H9 (cell line): Measurements from ENCODE around the gene SMIM13. TPM values are rescaled to one million over a fixed set of nuclear protein-coding genes. Genes with fewer than 3 reads are reported as not detected.

ENCODE experiments used
- DNase-seq: peaks from one replicate; pipeline ENCODE4 v3.0.0-alpha.2; 2017
- H2AFZ ChIP-seq: one replicate; pipeline ENCODE4 v1.6.1; 2013; ENCODE audit warnings: mild to moderate bottlenecking, low read length, control low read depth, moderate library complexity
- H2AK5ac ChIP-seq: 2 replicates; pipeline ENCODE4 v1.6.1; 2013; ENCODE audit warnings: low read length, control low read depth, mixed read lengths; ENCODE audit not compliant: insufficient read length
- H2BK120ac ChIP-seq: one replicate; pipeline ENCODE4 v1.6.1; 2013; ENCODE audit warnings: low read depth, mild to moderate bottlenecking, low read length, control low read depth, inconsistent platforms; ENCODE audit not compliant: poor library complexity, severe bottlenecking
- H2BK12ac ChIP-seq: 2 replicates; pipeline ENCODE4 v1.6.1; 2013; ENCODE audit warnings: low read length, control low read depth, mixed read lengths, low read depth; ENCODE audit not compliant: insufficient read length
- H2BK15ac ChIP-seq: 2 replicates; pipeline ENCODE4 v1.6.1; 2013; ENCODE audit warnings: low read depth, low read length, control low read depth
- H2BK20ac ChIP-seq: one replicate; pipeline ENCODE4 v1.6.1; 2013; ENCODE audit warnings: low read depth, mild to moderate bottlenecking, low read length, control low read depth, inconsistent platforms; ENCODE audit not compliant: poor library complexity, severe bottlenecking
- H2BK5ac ChIP-seq: 2 replicates; pipeline ENCODE4 v1.6.1; 2013; ENCODE audit warnings: low read length, control low read depth, mixed read lengths; ENCODE audit not compliant: insufficient read length
- H3K14ac ChIP-seq: 2 replicates; pipeline ENCODE4 v1.6.1; 2013; ENCODE audit warnings: low read length, control low read depth; ENCODE audit not compliant: insufficient read depth
- H3K18ac ChIP-seq: 2 replicates; pipeline ENCODE4 v1.6.1; 2013; ENCODE audit warnings: low read depth, mild to moderate bottlenecking, mixed read lengths, low read length, control low read depth; ENCODE audit not compliant: insufficient read length
- H3K23ac ChIP-seq: 2 replicates; pipeline ENCODE4 v1.6.1; 2013; ENCODE audit warnings: low read length, control low read depth, mixed read lengths, low read depth; ENCODE audit not compliant: insufficient read length
- H3K23me2 ChIP-seq: 2 replicates; pipeline ENCODE4 v1.6.1; 2013; ENCODE audit warnings: low read depth, mild to moderate bottlenecking, mixed read lengths, low read length, control low read depth; ENCODE audit not compliant: insufficient read length, poor library complexity, severe bottlenecking
- H3K27ac ChIP-seq: 2 replicates; pipeline ENCODE4 v1.5.1; 2013; ENCODE audit warnings: low read length, control low read depth, mixed read lengths, low read depth; ENCODE audit not compliant: insufficient read length
- H3K27me3 ChIP-seq: 2 replicates; pipeline ENCODE4 v1.6.1; 2013; ENCODE audit warnings: low read length, control low read depth, inconsistent platforms; ENCODE audit not compliant: insufficient read depth
- H3K4ac ChIP-seq: 2 replicates; pipeline ENCODE4 v1.6.1; 2013; ENCODE audit warnings: low read depth, mild to moderate bottlenecking, control low read depth, inconsistent platforms, low read length, moderate library complexity
- H3K4me1 ChIP-seq: 2 replicates; pipeline ENCODE4 v1.6.1; 2013; ENCODE audit warnings: low read length, control low read depth, inconsistent platforms; ENCODE audit not compliant: insufficient read depth
- H3K4me2 ChIP-seq: 2 replicates; pipeline ENCODE4 v1.6.1; 2013; ENCODE audit warnings: low read length, control low read depth, mixed read lengths; ENCODE audit not compliant: insufficient read length, insufficient read depth
- H3K56ac ChIP-seq: 2 replicates; pipeline ENCODE4 v1.6.1; 2013; ENCODE audit warnings: low read depth, mild to moderate bottlenecking, mixed read lengths, low read length, control low read depth; ENCODE audit not compliant: insufficient read length
- H3K79me1 ChIP-seq: 2 replicates; pipeline ENCODE4 v1.6.1; 2013; ENCODE audit warnings: low read depth, mild to moderate bottlenecking, moderate library complexity, low read length, control low read depth, inconsistent platforms; ENCODE audit not compliant: insufficient read depth, poor library complexity, severe bottlenecking
- H3K79me2 ChIP-seq: 2 replicates; pipeline ENCODE4 v1.6.1; 2013; ENCODE audit warnings: low read length, control low read depth, inconsistent platforms; ENCODE audit not compliant: insufficient read depth
- H3K9ac ChIP-seq: 2 replicates; pipeline ENCODE4 v1.6.1; 2013; ENCODE audit warnings: low read length, control low read depth, mixed read lengths; ENCODE audit not compliant: insufficient read length; ENCODE audit errors: extremely low read depth
- H3K9me3 ChIP-seq: one replicate; pipeline ENCODE4 v1.6.1; 2013; ENCODE audit warnings: low read depth, low read length, inconsistent platforms; ENCODE audit not compliant: control insufficient read depth
- H3T11ph ChIP-seq: one replicate; pipeline ENCODE4 v1.6.1; 2013; ENCODE audit warnings: mild to moderate bottlenecking, low read length, control low read depth, inconsistent platforms
- H4K20me1 ChIP-seq: one replicate; pipeline ENCODE4 v1.6.1; 2013; ENCODE audit not compliant: control insufficient read depth, insufficient read length, insufficient read depth
- H4K5ac ChIP-seq: 2 replicates; pipeline ENCODE4 v1.6.1; 2013; ENCODE audit warnings: low read depth, mild to moderate bottlenecking, mixed read lengths, low read length, control low read depth; ENCODE audit not compliant: insufficient read length
- H4K8ac ChIP-seq: replicated peaks from 2 replicates; pipeline ENCODE4 v1.6.1; 2013; ENCODE audit warnings: low read length, control low read depth, mixed read lengths, low read depth; ENCODE audit not compliant: insufficient read length
- H4K91ac ChIP-seq: 2 replicates; pipeline ENCODE4 v1.6.1; 2013; ENCODE audit warnings: low read depth, mild to moderate bottlenecking, moderate library complexity, mixed read lengths, low read length, control low read depth; ENCODE audit not compliant: insufficient read length
- H3K27ac Mint-ChIP-seq, 3 experiments: 2 replicates in 2 of 3; 3 replicates in 1 of 3; pipeline ENCODE4 v1.8.0; 2020 to 2021; ENCODE audit warnings: mixed read lengths in 3 of 3, mild to moderate bottlenecking in 1 of 3, moderate library complexity in 1 of 3
- H3K27me3 Mint-ChIP-seq: 2 replicates; pipeline ENCODE4 v1.8.0; 2021; ENCODE audit warnings: low read depth, mild to moderate bottlenecking, moderate library complexity, mixed read lengths
- H3K36me3 Mint-ChIP-seq, 3 experiments: 2 replicates in 2 of 3; 3 replicates in 1 of 3; pipeline ENCODE4 v1.8.0; 2020 to 2021; ENCODE audit warnings: low read depth in 3 of 3, mixed read lengths in 3 of 3; ENCODE audit not compliant: insufficient read depth in 1 of 3
- H3K4me1 Mint-ChIP-seq, 2 experiments: 2 replicates each; pipeline ENCODE4 v1.8.0; 2020; ENCODE audit warnings: mixed read lengths in 2 of 2
- H3K4me3 Mint-ChIP-seq, 2 experiments: 2 replicates in 1 of 2; 3 replicates in 1 of 2; pipeline ENCODE4 v1.8.0; 2020 to 2021; ENCODE audit warnings: mild to moderate bottlenecking in 2 of 2, mixed read lengths in 2 of 2, moderate library complexity in 1 of 2
- H3K9me3 Mint-ChIP-seq, 2 experiments: 2 replicates in 1 of 2; 3 replicates in 1 of 2; pipeline ENCODE4 v1.8.0; 2020; ENCODE audit warnings: mild to moderate bottlenecking in 2 of 2, mixed read lengths in 2 of 2, moderate library complexity in 1 of 2
- WGBS: extraction: QIAGEN DNeasy Blood & Tissue Kit; methylation state at CpG from one replicate; pipeline ENCODE4 v1.1.7; 2013; ENCODE audit warnings: missing lambda C conversion rate, low lambda C conversion rate, mixed read lengths; ENCODE audit not compliant: insufficient read length; ENCODE audit errors: extremely low coverage; 5-methylcytosine and 5-hydroxymethylcytosine counted together
- total RNA-seq: library from RNA; stranded (reverse); gene quantifications from 2 replicates; pipeline ENCODE4 v1.2.1, GENCODE V29; 2021
- TF ChIP-seq, protein P1 (sequence below): fragments of 200-600 bp; sonication (generic); conservative IDR thresholded peaks from 3 replicates; pipeline ENCODE4 v1.8.0; 2021; ENCODE audit warnings: antibody characterized with exemption, mild to moderate bottlenecking

SMIM13 gene
- total RNA-seq, 1 experiment from 2014 or later = 10.6 TPM

GRCh38 chr6:11151488-11151887 lies 57.9 kb downstream of the SMIM13 start:
- no peak overlapping the region for H3K14ac ChIP-seq
- WGBS = no CpG with 5 or more reads among the region's 1 CpG
- no peak overlapping the region for H3K18ac ChIP-seq
- H3K4ac ChIP-seq = no peak overlapping the region
- H2BK120ac ChIP-seq = no peak overlapping the region
- Mint-ChIP-seq H3K27ac (no peak overlapping the region), H3K9me3 (no peaks in the 10 kb centered on the region), H3K4me1 (peaks cover 25 to 30% of the 10 kb centered on the region in 2 experiments), H3K4me3 (no peak overlapping the region), H3K27me3 (no peaks in the 10 kb centered on the region), H3K36me3 (no peaks in the 10 kb centered on the region; a peak in 1 of 7 replicates)
- H3K23me2 ChIP-seq = no peaks in the 10 kb centered on the region
- H2BK20ac ChIP-seq = no peak overlapping the region
- H4K5ac ChIP-seq = no peak overlapping the region
- no peak overlapping the region for H2AK5ac ChIP-seq
- H3K4me1 ChIP-seq = peaks cover 6% of the 10 kb centered on the region; the same call in 1 of the 2 replicates
- H3K23ac ChIP-seq = no peak overlapping the region
- TF ChIP-seq, protein P1, sequence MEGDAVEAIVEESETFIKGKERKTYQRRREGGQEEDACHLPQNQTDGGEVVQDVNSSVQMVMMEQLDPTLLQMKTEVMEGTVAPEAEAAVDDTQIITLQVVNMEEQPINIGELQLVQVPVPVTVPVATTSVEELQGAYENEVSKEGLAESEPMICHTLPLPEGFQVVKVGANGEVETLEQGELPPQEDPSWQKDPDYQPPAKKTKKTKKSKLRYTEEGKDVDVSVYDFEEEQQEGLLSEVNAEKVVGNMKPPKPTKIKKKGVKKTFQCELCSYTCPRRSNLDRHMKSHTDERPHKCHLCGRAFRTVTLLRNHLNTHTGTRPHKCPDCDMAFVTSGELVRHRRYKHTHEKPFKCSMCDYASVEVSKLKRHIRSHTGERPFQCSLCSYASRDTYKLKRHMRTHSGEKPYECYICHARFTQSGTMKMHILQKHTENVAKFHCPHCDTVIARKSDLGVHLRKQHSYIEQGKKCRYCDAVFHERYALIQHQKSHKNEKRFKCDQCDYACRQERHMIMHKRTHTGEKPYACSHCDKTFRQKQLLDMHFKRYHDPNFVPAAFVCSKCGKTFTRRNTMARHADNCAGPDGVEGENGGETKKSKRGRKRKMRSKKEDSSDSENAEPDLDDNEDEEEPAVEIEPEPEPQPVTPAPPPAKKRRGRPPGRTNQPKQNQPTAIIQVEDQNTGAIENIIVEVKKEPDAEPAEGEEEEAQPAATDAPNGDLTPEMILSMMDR = no peak
- no peak overlapping the region for H2AFZ ChIP-seq
- H3K4me2 ChIP-seq = no peak overlapping the region
- no peak overlapping the region for H3K9ac ChIP-seq
- H3K79me2 ChIP-seq = no peaks in the 10 kb centered on the region
- no peak for DNase-seq
- no peaks in the 10 kb centered on the region for H3K9me3 ChIP-seq
- no peak overlapping the region for H3T11ph ChIP-seq
- H4K20me1 ChIP-seq = no peaks in the 10 kb centered on the region
- no peaks in the 10 kb centered on the region for H3K27me3 ChIP-seq
- H4K91ac ChIP-seq = no peak overlapping the region
- H4K8ac ChIP-seq = no peak overlapping the region
- no peak overlapping the region for H2BK12ac ChIP-seq
- no peak overlapping the region for H3K27ac ChIP-seq
- H3K56ac ChIP-seq = no peak overlapping the region
- no peak overlapping the region for H2BK5ac ChIP-seq
- H2BK15ac ChIP-seq = no peak overlapping the region
- H3K79me1 ChIP-seq = no peaks in the 10 kb centered on the region
